GM19372 (cell line): ENCODE data around the gene MED9.

Source experiments
- ATAC-seq: cut with Tn5 transposase; IDR thresholded peaks from one replicate; pipeline ENCODE4 v1.9.1; 2021; ENCODE audit warnings: mild to moderate bottlenecking, low read depth, moderate library complexity; ENCODE audit not compliant: unreplicated experiment

MED9 gene

GRCh38 chr17:17528696-17529652 is 52.2 kb downstream of the MED9 start:
- no peak for ATAC-seq

- no peak for ATAC-seq
Observed at GRCh38 chr17:17531156-17531555, 54.4 kb downstream of the MED9 start.

- no peak for ATAC-seq
Observed at GRCh38 chr17:17532991-17533390, 56.2 kb downstream of the MED9 start.

- ATAC-seq = no peak
Observed at GRCh38 chr17:17533901-17534441, 57.2 kb downstream of the MED9 start.

GRCh38 chr17:17535957-17536356 is 59.2 kb downstream of the MED9 start:
- ATAC-seq = no peak

GRCh38 chr17:17536702-17537101 is 59.9 kb downstream of the MED9 start:
- no peak for ATAC-seq

- ATAC-seq = no peak
Observed at GRCh38 chr17:17537311-17538099, 60.7 kb downstream of the MED9 start.

- no peak for ATAC-seq
Observed at GRCh38 chr17:17538417-17539391, 61.9 kb downstream of the MED9 start.

GRCh38 chr17:17539591-17539990 is 62.8 kb downstream of the MED9 start:
- ATAC-seq = no peak

- no peak for ATAC-seq
Observed at GRCh38 chr17:17540278-17540906, 63.6 kb downstream of the MED9 start.

GRCh38 chr17:17540935-17541639 is 64.3 kb downstream of the MED9 start:
- no peak for ATAC-seq

- no peak for ATAC-seq
Observed at GRCh38 chr17:17541640-17542001, 64.8 kb downstream of the MED9 start.
